Erythroblast (primary cell): ENCODE data around the gene CCDC192.

Source experiments
- GATA1 ChIP-seq: IDR thresholded peaks from 2 replicates; pipeline ENCODE4 v1.6.1; 2011; ENCODE audit warnings: low read depth, mild to moderate bottlenecking, control low read depth, low read length, moderate library complexity
- POLR2A ChIP-seq: IDR thresholded peaks from 2 replicates; pipeline ENCODE4 v1.6.1; 2011; ENCODE audit warnings: mild to moderate bottlenecking, low read length

DNA sequence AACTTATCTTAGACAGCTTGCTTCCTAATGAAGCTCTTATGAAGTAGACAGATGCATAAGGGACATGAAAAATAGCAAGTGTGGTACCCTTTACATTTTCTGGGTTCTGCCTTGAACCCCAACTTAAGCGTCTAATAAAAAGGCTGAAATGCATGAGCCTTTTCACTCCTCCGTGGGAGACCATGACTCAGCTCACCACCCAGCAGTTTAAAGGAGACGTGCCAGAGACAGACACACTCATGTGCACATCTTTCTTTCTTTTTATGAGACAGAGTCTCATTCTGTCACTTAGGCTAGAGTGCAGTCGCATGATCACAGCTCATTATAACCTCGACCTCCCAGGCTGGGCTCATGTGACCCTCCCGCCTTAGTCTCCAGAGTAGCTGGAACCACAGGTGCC, 32.0 kb upstream of the CCDC192 start:
- no peak for TF ChIP-seq POLR2A
- no peak for TF ChIP-seq GATA1
